ENCODE data around the gene MAGEA8.
"Not testable (repeated sequence)": the region's sequence is repeated elsewhere in the genome, so short reads cannot be mapped to it uniquely, and the experiment has no call there.

The MAGEA8 gene

DNA sequence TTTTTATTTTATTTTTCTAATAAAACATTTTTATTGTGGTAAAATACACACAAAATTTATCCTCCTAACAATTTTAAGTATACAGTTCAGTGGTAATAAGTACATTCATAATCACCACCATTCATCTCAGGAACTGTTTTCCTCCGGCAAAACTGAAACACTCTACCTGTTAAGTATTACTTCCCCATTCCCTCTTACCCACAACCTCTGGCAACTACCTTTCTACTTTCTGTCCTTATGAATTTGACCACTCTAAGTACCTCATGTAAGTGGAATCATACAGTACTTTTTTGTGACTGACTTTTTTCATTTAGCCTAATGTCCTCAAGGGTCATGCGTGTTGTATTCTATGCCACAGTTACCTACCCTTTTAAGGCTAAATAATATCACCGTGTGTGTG, 27.3 kb downstream of the MAGEA8 start:
- H3K4me3 Mint-ChIP-seq: no peak overlapping the region
- H3K27ac Mint-ChIP-seq: no peak overlapping the region
- no peaks in the 10 kb centered on the region for H3K27me3 Mint-ChIP-seq (ENCODE audit: low read depth, poor library complexity)
- peaks cover 58% of the 10 kb centered on the region for H3K9me3 Mint-ChIP-seq
- no peaks in the 10 kb centered on the region for H3K36me3 Mint-ChIP-seq (ENCODE audit: low read depth)
- TF ChIP-seq, protein P1, sequence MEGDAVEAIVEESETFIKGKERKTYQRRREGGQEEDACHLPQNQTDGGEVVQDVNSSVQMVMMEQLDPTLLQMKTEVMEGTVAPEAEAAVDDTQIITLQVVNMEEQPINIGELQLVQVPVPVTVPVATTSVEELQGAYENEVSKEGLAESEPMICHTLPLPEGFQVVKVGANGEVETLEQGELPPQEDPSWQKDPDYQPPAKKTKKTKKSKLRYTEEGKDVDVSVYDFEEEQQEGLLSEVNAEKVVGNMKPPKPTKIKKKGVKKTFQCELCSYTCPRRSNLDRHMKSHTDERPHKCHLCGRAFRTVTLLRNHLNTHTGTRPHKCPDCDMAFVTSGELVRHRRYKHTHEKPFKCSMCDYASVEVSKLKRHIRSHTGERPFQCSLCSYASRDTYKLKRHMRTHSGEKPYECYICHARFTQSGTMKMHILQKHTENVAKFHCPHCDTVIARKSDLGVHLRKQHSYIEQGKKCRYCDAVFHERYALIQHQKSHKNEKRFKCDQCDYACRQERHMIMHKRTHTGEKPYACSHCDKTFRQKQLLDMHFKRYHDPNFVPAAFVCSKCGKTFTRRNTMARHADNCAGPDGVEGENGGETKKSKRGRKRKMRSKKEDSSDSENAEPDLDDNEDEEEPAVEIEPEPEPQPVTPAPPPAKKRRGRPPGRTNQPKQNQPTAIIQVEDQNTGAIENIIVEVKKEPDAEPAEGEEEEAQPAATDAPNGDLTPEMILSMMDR (IDR thresholded peaks at IDR 0.05): no peak
- DNase-seq: no peak
- H3K4me1 Mint-ChIP-seq: peaks cover 25% of the 10 kb centered on the region

DNA sequence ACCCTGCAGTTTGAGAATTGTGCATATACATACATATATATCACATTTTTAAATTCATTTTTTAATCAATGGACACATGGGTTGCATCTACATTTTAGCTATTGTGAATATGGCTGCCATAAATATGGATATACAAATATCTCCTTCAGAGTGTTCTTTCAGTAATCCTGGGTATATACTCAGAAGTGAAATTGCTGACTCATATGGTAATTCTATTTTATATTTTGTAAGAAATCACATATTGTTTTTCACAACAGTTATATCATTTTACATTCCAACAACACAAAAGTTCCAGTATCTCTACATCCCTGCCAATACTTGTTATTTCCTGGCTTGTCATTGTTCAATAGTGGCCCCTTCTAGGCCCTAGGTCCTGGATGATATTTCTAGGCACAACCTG, 27.7 kb downstream of the MAGEA8 start:
- TF ChIP-seq, protein P1 (IDR thresholded peaks at IDR 0.05): no peak
- Mint-ChIP-seq H3K27ac (no peak overlapping the region), H3K4me1 (peaks cover 20% of the 10 kb centered on the region), H3K4me3 (no peak overlapping the region), H3K36me3 (ENCODE audit: low read depth) (no peaks in the 10 kb centered on the region), H3K27me3 (ENCODE audit: low read depth, poor library complexity) (no peaks in the 10 kb centered on the region), H3K9me3 (peaks cover 58% of the 10 kb centered on the region)
- DNase-seq: no peak

DNA sequence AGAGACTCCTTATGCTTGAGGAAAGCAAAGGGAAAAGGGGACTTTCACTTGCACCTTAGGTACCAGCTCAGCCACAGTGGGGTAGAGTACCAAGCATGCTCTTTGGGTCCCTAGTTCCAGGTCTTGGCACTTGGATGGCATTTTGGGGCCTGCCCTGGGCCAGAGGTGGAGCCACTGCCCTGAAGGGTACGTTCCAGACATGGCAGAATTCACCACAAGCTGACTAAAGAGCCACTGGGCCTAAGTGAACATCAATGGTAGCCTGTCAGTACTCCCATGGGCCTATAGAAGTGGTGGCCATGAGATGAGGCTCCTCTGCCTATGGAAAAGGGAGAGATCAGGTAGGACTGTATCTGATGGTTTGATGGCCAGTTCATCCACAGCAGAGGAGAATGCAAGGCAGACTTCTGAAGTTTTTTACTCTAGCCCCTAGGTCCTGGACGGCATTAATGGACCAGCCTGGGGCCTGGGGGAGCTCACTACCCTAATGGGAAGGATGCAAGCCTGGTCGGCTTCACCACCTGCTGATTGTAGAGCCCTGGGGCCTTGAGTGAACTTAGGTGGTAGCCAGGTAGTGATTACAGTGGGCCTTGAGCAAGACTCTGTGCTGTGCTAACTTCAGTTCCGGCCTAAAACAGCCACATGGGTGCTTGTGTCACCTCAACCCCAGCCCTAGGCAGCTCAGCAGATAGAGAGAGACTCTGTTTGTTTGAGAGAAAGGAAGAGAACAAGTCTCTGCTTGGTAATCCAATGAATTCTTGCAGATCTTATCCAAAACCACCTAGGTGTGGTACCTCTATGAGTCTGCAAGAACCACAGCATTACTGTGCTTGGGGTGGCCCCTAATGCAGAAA, 28.6 kb downstream of the MAGEA8 start:
- H3K36me3 Mint-ChIP-seq (ENCODE audit: low read depth): no peaks in the 10 kb centered on the region
- H3K27me3 Mint-ChIP-seq (ENCODE audit: low read depth, poor library complexity): no peaks in the 10 kb centered on the region
- no peak overlapping the region for H3K4me3 Mint-ChIP-seq
- TF ChIP-seq, protein P1 (IDR thresholded peaks at IDR 0.05): no peak
- H3K9me3 Mint-ChIP-seq: peaks cover 60% of the 10 kb centered on the region
- no peak overlapping the region for H3K27ac Mint-ChIP-seq
- peaks cover 12% of the 10 kb centered on the region for H3K4me1 Mint-ChIP-seq
- DNase-seq: no peak

DNA sequence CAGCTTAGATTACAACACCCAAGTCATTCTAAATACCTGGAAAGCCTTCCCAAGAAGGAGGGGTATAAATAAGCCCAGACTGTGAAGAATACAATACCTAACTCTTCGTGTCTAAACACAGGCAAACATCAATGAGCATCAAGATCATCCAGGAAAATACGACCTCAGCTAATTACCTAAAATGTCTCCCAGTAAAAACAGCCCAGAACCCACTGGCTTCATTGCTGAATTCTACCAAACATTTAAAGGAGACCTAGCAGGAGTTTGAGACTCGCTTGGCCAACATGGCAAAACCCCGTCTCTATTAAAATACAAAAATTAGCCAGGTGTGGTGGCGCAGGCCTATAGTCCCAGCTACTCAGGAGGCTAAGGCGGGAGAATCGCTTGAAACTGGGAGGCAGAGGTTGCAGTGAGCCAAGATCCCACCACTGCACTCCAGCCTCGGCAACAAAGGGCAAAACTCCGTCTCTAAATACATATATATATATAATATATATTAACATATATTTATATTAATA, 29.3 kb downstream of the MAGEA8 start:
- no peak for DNase-seq
- Mint-ChIP-seq H3K36me3 (ENCODE audit: low read depth) (no peaks in the 10 kb centered on the region), H3K9me3 (peaks cover 56% of the 10 kb centered on the region), H3K4me3 (no peak overlapping the region), H3K27me3 (ENCODE audit: low read depth, poor library complexity) (no peaks in the 10 kb centered on the region), H3K27ac (no peak overlapping the region), H3K4me1 (peaks cover 7% of the 10 kb centered on the region)
- TF ChIP-seq, protein P1 (IDR thresholded peaks at IDR 0.05): no peak

DNA sequence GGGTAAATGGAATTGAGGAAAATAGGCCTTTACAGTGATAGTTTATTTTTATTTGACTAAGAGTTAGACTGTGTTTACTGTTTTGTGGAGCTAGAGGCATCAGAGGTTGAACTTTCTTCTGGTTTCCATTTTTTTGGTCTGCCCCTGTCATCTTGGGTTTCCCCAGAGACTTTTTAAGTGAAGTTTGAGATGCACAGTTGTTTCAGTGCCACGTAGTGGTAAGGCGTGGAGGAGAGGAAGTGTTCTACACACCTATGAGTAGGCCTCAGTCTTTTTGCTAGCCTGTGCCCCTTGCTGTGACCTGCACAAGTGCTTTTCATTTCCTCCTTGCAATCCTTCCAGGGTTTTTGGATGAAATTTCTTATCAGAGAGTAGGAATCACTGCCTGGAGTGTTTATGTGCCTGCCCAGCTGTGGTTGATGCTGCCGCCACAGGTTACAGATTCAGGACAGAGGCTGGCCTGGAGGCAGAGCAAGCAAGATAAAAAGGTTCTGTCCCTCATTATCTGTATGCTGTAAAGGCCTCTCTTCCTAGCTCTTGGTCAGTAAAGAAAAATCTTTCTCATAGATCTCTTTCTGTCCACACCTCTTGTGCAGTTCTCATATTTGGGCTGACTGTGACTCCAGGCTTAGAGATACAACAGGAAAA, 35.9 kb downstream of the MAGEA8 start:
- Mint-ChIP-seq H3K27me3 (ENCODE audit: low read depth, poor library complexity) (no peaks in the 10 kb centered on the region), H3K9me3 (peaks cover 22% of the 10 kb centered on the region), H3K4me1 (no peaks in the 10 kb centered on the region), H3K36me3 (ENCODE audit: low read depth) (no peaks in the 10 kb centered on the region), H3K4me3 (no peak overlapping the region), H3K27ac (peak overlapping the region; percentile 35)
- TF ChIP-seq, protein P1 (IDR thresholded peaks at IDR 0.05): no peak
- no peak for DNase-seq

DNA sequence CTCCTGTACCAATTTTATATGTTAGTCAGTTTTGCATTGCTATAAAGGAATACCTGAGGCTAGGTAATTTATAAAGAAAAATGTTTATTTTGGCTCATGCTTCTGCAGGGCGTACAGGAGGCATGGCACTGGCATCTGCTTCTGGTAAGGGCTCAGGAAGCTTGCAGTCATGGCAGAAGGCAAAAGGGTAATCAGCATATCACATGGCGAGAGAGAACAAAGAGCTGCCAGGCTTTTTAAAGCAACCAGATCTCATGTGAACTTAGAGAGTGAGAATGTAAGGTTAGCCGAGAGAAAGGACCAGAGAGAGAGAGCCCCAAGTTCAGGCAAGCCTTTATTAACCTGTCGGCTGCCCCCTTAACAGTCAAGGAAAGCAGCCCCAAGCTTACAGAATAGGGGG, 42.9 kb downstream of the MAGEA8 start:
- H3K9me3 Mint-ChIP-seq; H3K4me1 Mint-ChIP-seq; H3K4me3 Mint-ChIP-seq; H3K27me3 Mint-ChIP-seq (ENCODE audit: low read depth, poor library complexity); H3K27ac Mint-ChIP-seq; H3K36me3 Mint-ChIP-seq (ENCODE audit: low read depth); DNase-seq: not testable (repeated sequence)

DNA sequence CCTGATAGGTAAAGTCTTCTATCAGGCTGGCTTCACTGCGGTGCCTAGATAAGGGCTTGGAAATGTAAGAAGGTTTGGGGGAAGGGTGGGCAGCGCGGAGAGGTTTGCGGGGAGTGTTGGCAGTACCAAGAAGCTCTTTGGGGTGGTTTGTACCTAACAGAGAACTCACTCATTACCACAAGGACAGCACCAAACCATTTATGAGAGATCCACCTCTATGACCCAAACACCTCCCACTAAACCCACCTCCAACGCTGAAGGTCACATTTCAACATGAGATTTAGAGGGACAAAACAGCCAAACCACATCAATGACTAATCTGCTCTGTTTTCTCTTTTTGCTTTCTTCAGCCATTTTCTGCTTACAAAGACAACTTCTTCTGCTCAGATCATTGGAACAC, 43.5 kb downstream of the MAGEA8 start:
- H3K4me1 Mint-ChIP-seq, DNase-seq, H3K4me3 Mint-ChIP-seq: not testable (repeated sequence)

DNA sequence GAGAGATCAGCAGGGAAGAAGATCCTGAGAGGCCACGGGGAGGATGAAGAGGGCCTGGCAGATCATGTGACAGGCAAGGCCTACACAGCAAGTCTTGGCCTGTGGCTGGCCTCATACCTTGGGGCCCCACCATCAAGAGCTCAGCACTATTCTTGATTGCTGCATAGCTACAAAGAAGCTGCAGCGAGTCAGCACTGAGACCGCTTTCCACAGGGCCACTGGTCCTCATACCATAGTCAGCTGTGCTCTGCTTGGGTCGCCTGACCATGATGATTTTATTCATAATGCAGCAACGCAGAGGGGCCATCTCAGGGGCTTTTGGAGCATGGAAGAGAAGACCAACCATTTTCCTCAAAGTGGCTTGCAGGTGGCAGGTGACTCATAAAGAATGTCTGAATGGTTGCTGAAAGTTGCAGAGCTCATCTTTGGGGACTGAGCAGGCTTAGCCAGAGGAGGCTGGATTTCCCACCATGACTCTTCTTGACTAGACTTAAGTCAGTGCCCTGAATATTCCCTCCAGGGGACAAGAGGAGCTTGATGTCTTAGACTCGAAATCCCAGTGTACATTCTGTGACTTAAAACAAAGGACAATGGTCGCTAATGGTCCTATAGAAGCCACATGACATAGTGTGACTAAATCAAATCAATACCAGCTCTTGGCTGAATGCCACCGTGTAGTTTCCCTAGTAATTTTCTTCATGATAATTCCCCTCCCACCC, 46.4 kb downstream of the MAGEA8 start:
- H3K27ac Mint-ChIP-seq; H3K27me3 Mint-ChIP-seq (ENCODE audit: low read depth, poor library complexity); DNase-seq; H3K9me3 Mint-ChIP-seq; H3K4me1 Mint-ChIP-seq; H3K4me3 Mint-ChIP-seq; H3K36me3 Mint-ChIP-seq (ENCODE audit: low read depth): not testable (repeated sequence)

More for the DNA sequence above, 43.5 kb downstream of the MAGEA8 start:
- not testable (repeated sequence) for H3K9me3 Mint-ChIP-seq; H3K27ac Mint-ChIP-seq; H3K27me3 Mint-ChIP-seq (ENCODE audit: low read depth, poor library complexity); H3K36me3 Mint-ChIP-seq (ENCODE audit: low read depth)

DNA sequence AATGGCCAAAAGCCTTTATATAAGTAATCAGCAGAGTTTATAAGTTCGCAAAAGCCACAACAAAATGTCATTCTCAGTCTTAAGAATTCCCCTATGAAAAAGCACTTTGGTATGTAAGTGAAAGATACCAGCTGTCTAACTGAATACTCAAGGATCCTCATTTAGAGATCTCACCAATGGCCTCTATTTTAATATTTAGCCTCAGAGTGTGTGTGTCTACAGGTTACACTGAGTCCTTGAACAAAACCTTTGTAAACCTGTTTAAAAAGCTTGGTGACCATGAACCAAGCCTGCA, 46.9 kb downstream of the MAGEA8 start:
- not testable (repeated sequence) for H3K4me1 Mint-ChIP-seq; H3K27me3 Mint-ChIP-seq (ENCODE audit: low read depth, poor library complexity); H3K27ac Mint-ChIP-seq; H3K9me3 Mint-ChIP-seq; DNase-seq; H3K4me3 Mint-ChIP-seq; H3K36me3 Mint-ChIP-seq (ENCODE audit: low read depth)
